Dendritic cell treated with granulocyte-macrophage colony-stimulating factor and Interleukin-4, amounts not matched to agents 40 ng/mL and 50 ng/mL, for 4 days (primary cell): Measurements from ENCODE around the gene TMEM132D.
"Not testable (repeated sequence)": the region's sequence is repeated elsewhere in the genome, so short reads cannot be mapped to it uniquely, and the experiment has no call there.

Source experiments
- H3K27ac Mint-ChIP-seq: one replicate; pipeline ENCODE4 v1.8.0; 2022; ENCODE audit warnings: mild to moderate bottlenecking, mixed read lengths
- H3K27me3 Mint-ChIP-seq: one replicate; pipeline ENCODE4 v1.8.0; 2022; ENCODE audit warnings: mild to moderate bottlenecking, mixed read lengths
- H3K36me3 Mint-ChIP-seq: one replicate; pipeline ENCODE4 v1.8.0; 2022; ENCODE audit warnings: low read depth, mixed read lengths
- H3K4me1 Mint-ChIP-seq: one replicate; pipeline ENCODE4 v1.8.0; 2022; ENCODE audit warnings: low read depth, mixed read lengths
- H3K4me3 Mint-ChIP-seq: one replicate; pipeline ENCODE4 v1.8.0; 2022; ENCODE audit warnings: mild to moderate bottlenecking, moderate library complexity, mixed read lengths
- H3K9me3 Mint-ChIP-seq: one replicate; pipeline ENCODE4 v1.8.0; 2022; ENCODE audit warnings: mixed read lengths
- intact Hi-C: fragments of 100-400 bp; cut with micrococcal nuclease; formaldehyde crosslinking; loops from one replicate; pipeline ENCODE4 v1.15.0; 2022

TMEM132D gene

GRCh38 chr12:129549020-129549419, 354.8 kb downstream of the TMEM132D start:
- H3K27ac Mint-ChIP-seq, H3K27me3 Mint-ChIP-seq, H3K4me1 Mint-ChIP-seq, intact Hi-C loops, H3K4me3 Mint-ChIP-seq, H3K36me3 Mint-ChIP-seq: not testable (repeated sequence)
- peaks cover 64% of the 10 kb centered on the region for H3K9me3 Mint-ChIP-seq

GRCh38 chr12:129544716-129545115, 359.1 kb downstream of the TMEM132D start:
- Mint-ChIP-seq H3K27me3 (no peaks in the 10 kb centered on the region), H3K9me3 (peaks cover 38% of the 10 kb centered on the region), H3K36me3 (no peaks in the 10 kb centered on the region), H3K4me3 (no peak overlapping the region), H3K27ac (no peak overlapping the region), H3K4me1 (no peaks in the 10 kb centered on the region)
- intact Hi-C loops: no loop called here

GRCh38 chr12:129540954-129541353, 362.9 kb downstream of the TMEM132D start:
- no peaks in the 10 kb centered on the region for H3K27me3 Mint-ChIP-seq
- intact Hi-C loops: no loop called here
- no peak overlapping the region for H3K27ac Mint-ChIP-seq

GRCh38 chr12:129540249-129540648, 363.6 kb downstream of the TMEM132D start:
- no peak overlapping the region for H3K4me3 Mint-ChIP-seq
- no peaks in the 10 kb centered on the region for H3K36me3 Mint-ChIP-seq
- H3K27ac Mint-ChIP-seq: no peak overlapping the region
- intact Hi-C loops: no loop called here
- no peaks in the 10 kb centered on the region for H3K4me1 Mint-ChIP-seq
- no peaks in the 10 kb centered on the region for H3K27me3 Mint-ChIP-seq
- peaks cover 18% of the 10 kb centered on the region for H3K9me3 Mint-ChIP-seq

More at GRCh38 chr12:129540954-129541353, 362.9 kb downstream of the TMEM132D start:
- no peaks in the 10 kb centered on the region for H3K36me3 Mint-ChIP-seq
- no peak overlapping the region for H3K4me3 Mint-ChIP-seq
- peaks cover 18% of the 10 kb centered on the region for H3K9me3 Mint-ChIP-seq
- H3K4me1 Mint-ChIP-seq: no peaks in the 10 kb centered on the region

- intact Hi-C loops, H3K27me3 Mint-ChIP-seq, H3K27ac Mint-ChIP-seq, H3K4me1 Mint-ChIP-seq, H3K4me3 Mint-ChIP-seq, H3K36me3 Mint-ChIP-seq: not testable (repeated sequence)
- peaks cover 18% of the 10 kb centered on the region for H3K9me3 Mint-ChIP-seq
Measured at GRCh38 chr12:129538724-129539335, 365.0 kb downstream of the TMEM132D start.

- Mint-ChIP-seq H3K4me3 (no peak overlapping the region), H3K9me3 (peaks cover 16% of the 10 kb centered on the region), H3K4me1 (no peaks in the 10 kb centered on the region), H3K27ac (no peak overlapping the region), H3K27me3 (no peaks in the 10 kb centered on the region), H3K36me3 (no peaks in the 10 kb centered on the region)
- intact Hi-C loops: no loop called here
Measured at GRCh38 chr12:129538137-129538536, 365.7 kb downstream of the TMEM132D start.

- H3K4me3 Mint-ChIP-seq: no peak overlapping the region
Measured at GRCh38 chr12:129534966-129535750, 368.7 kb downstream of the TMEM132D start.

GRCh38 chr12:129532707-129533499, 370.9 kb downstream of the TMEM132D start:
- Mint-ChIP-seq H3K36me3 (no peaks in the 10 kb centered on the region), H3K9me3 (no peaks in the 10 kb centered on the region), H3K27ac (no peak overlapping the region), H3K4me3 (no peak overlapping the region), H3K27me3 (no peaks in the 10 kb centered on the region), H3K4me1 (no peaks in the 10 kb centered on the region)
- intact Hi-C loops: no loop called here

More at GRCh38 chr12:129534966-129535750, 368.7 kb downstream of the TMEM132D start:
- Mint-ChIP-seq H3K4me1 (no peaks in the 10 kb centered on the region), H3K9me3 (peaks cover 6% of the 10 kb centered on the region), H3K36me3 (no peaks in the 10 kb centered on the region), H3K27me3 (no peaks in the 10 kb centered on the region), H3K27ac (no peak overlapping the region)
- intact Hi-C loops: no loop called here

GRCh38 chr12:129532082-129532481, 371.7 kb downstream of the TMEM132D start:
- no peaks in the 10 kb centered on the region for H3K4me1 Mint-ChIP-seq
- no peak overlapping the region for H3K27ac Mint-ChIP-seq
- no peaks in the 10 kb centered on the region for H3K36me3 Mint-ChIP-seq
- H3K9me3 Mint-ChIP-seq: no peaks in the 10 kb centered on the region
- H3K4me3 Mint-ChIP-seq: no peak overlapping the region
- intact Hi-C loops: no loop called here
- H3K27me3 Mint-ChIP-seq: no peaks in the 10 kb centered on the region

- intact Hi-C loops: no loop called here
Measured at GRCh38 chr12:129530984-129531383, 372.8 kb downstream of the TMEM132D start.

GRCh38 chr12:129530517-129530916, 373.3 kb downstream of the TMEM132D start:
- H3K36me3 Mint-ChIP-seq: no peaks in the 10 kb centered on the region
- intact Hi-C loops: no loop called here
- H3K9me3 Mint-ChIP-seq: no peaks in the 10 kb centered on the region
- H3K4me1 Mint-ChIP-seq: no peaks in the 10 kb centered on the region
- no peaks in the 10 kb centered on the region for H3K27me3 Mint-ChIP-seq
- H3K27ac Mint-ChIP-seq: no peak overlapping the region
- no peak overlapping the region for H3K4me3 Mint-ChIP-seq

More at GRCh38 chr12:129530984-129531383, 372.8 kb downstream of the TMEM132D start:
- no peaks in the 10 kb centered on the region for H3K36me3 Mint-ChIP-seq
- H3K27me3 Mint-ChIP-seq: no peaks in the 10 kb centered on the region
- no peak overlapping the region for H3K27ac Mint-ChIP-seq
- H3K9me3 Mint-ChIP-seq: no peaks in the 10 kb centered on the region
- H3K4me1 Mint-ChIP-seq: no peaks in the 10 kb centered on the region
- H3K4me3 Mint-ChIP-seq: no peak overlapping the region

GRCh38 chr12:129527506-129527905, 376.3 kb downstream of the TMEM132D start:
- H3K27ac Mint-ChIP-seq: no peak overlapping the region
- no peak overlapping the region for H3K4me3 Mint-ChIP-seq
- intact Hi-C loops: no loop called here
- H3K36me3 Mint-ChIP-seq: no peaks in the 10 kb centered on the region
- H3K27me3 Mint-ChIP-seq: no peaks in the 10 kb centered on the region
- H3K4me1 Mint-ChIP-seq: no peaks in the 10 kb centered on the region
- no peaks in the 10 kb centered on the region for H3K9me3 Mint-ChIP-seq

- Mint-ChIP-seq H3K27ac (no peak overlapping the region), H3K9me3 (peaks cover 9% of the 10 kb centered on the region), H3K4me1 (no peaks in the 10 kb centered on the region), H3K27me3 (no peaks in the 10 kb centered on the region), H3K36me3 (no peaks in the 10 kb centered on the region), H3K4me3 (no peak overlapping the region)
- intact Hi-C loops: no loop called here
Measured at GRCh38 chr12:129523621-129524020, 380.2 kb downstream of the TMEM132D start.

GRCh38 chr12:129520739-129521138, 383.1 kb downstream of the TMEM132D start:
- peaks cover 28% of the 10 kb centered on the region for H3K9me3 Mint-ChIP-seq
- no peak overlapping the region for H3K27ac Mint-ChIP-seq
- H3K27me3 Mint-ChIP-seq: no peaks in the 10 kb centered on the region
- H3K36me3 Mint-ChIP-seq: no peaks in the 10 kb centered on the region
- no peak overlapping the region for H3K4me3 Mint-ChIP-seq
- intact Hi-C loops: no loop called here
- no peaks in the 10 kb centered on the region for H3K4me1 Mint-ChIP-seq
